ENCODE measurements around the gene PRUNE2.
"Not testable (repeated sequence)": the region's sequence is repeated elsewhere in the genome, so short reads cannot be mapped to it uniquely, and the experiment has no call there.

Gene PRUNE2

GRCh38 chr9:76858248-76858647, 47.7 kb downstream of the PRUNE2 start:
- not testable (repeated sequence) for DNase-seq

- no peak for DNase-seq
These were observed 49.9 kb downstream of the PRUNE2 start for GRCh38 chr9:76856016-76856415.

DNA sequence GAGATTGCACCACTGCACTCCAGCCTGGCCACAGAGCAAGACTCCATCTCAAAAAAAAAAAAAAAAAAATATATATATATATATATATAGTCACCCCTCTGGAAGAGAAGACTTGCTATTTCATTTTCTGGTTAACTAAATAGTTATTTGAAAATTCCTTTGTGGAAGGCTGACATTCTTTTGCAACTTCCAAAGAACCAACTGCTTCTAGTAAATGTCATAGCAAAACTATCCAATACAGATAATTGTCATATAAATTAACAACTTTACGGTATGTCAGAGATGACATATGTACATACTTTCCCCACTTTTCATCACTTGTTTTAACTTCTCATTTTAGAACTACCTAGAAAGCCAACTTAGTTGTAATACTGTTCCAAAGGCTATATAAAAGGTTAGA, 50.9 kb downstream of the PRUNE2 start:
- no peak for DNase-seq

DNA sequence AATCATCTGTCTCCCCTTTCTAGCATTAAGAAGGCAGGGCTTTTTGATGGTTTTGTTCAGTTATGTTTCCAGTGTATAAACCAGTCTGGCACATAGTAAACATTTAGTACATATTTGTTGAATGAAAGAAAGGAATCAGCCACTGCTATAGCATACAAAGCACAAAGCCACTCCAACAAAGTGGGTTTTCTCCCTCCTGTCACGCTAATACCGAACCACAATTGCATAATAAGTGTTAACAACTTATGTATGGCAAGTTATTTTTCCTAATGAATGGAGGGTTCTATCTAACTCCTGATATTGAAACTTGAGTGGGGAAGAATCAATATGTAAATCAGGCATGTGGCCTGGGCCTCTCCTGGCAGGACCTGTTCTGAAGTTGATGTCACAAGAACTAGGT, 53.9 kb downstream of the PRUNE2 start:
- DNase-seq, result no peak

GRCh38 chr9:76846297-76846696, 59.6 kb downstream of the PRUNE2 start:
- DNase-seq, result no peak

- no peak for DNase-seq
These were observed 60.7 kb downstream of the PRUNE2 start for GRCh38 chr9:76845254-76845653.

DNA sequence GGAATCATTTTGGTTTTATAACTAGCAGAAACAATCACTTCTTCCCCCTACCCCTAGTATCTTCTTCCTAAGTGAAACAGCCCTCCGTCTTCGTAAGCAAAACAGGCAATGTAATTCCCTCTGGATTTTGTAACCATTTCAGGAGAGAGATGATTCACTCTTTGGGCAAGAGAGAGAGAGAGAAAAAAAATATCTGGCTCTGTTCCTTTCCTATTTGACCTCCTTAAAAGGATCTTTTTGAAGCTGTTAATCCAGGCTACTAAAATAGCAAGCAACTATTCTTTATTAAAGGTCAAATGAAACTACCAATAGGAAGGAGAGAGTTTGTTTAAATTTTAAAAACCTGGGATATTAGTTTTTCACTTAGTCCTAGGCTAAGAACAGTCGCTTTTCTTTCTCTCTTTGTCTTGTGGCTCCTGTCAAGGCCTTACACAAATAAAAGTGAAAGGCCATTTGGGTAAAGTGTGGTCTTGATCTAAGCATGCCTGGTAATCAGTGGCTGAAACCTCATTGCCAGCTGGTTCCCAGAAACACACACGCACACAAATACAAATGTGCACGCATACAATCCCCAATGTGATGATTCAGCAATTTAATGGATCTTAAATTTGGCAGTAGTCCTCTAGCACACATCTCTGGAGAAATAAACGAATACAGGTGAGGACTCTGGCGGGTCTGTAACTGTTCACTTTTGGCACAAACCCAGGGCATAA, 70.2 kb downstream of the PRUNE2 start:
- no peak for DNase-seq

DNA sequence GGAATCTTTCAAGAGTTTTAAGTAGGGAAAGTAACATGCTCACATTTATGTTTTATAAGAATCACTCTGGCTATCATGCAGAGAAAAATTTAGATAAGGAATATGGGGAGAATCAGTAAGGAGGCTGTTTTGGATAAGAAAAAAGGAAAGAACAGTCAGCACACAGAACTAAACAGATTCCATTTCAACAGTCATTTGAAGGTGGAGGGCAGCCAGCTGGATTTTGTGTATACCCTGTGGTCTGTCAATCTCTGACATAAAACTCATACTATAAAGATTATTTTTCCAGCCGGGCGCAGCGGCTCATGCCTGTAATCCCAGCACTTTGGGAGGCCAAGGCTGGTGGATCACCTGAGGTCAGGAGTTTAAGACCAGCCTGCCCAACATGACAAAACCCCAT, 77.5 kb downstream of the PRUNE2 start:
- DNase-seq, result no peak

- DNase-seq, result no peak
These were observed 78.4 kb downstream of the PRUNE2 start for GRCh38 chr9:76827296-76828080.

- DNase-seq, result no peak
These were observed 85.5 kb downstream of the PRUNE2 start for GRCh38 chr9:76820431-76820830.

GRCh38 chr9:76818271-76818670, 87.6 kb downstream of the PRUNE2 start:
- DNase-seq, result peak; percentile 83 to 96

GRCh38 chr9:76817489-76817888, 88.4 kb downstream of the PRUNE2 start:
- peak in 1 of 2 experiments; percentile 60 for DNase-seq

DNA sequence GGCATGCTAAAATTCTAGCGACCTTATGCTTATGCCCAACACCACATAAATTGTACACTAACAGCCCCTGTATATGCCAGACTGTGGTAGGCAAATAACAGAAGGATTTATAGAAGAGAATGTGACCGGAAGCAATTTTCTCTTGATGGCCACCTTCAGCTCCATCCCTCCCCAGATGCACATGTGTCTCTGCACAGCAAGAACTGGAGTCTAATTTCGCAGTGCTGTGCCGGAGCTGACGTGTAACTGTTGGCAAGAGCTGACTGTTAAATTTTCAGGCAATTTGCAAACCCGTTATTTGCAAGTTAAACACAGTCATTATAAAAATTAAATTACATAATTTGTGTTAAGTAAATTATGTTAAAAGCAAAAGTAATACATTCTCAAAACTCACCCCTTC, 93.3 kb downstream of the PRUNE2 start:
- DNase-seq, result no peak

DNA sequence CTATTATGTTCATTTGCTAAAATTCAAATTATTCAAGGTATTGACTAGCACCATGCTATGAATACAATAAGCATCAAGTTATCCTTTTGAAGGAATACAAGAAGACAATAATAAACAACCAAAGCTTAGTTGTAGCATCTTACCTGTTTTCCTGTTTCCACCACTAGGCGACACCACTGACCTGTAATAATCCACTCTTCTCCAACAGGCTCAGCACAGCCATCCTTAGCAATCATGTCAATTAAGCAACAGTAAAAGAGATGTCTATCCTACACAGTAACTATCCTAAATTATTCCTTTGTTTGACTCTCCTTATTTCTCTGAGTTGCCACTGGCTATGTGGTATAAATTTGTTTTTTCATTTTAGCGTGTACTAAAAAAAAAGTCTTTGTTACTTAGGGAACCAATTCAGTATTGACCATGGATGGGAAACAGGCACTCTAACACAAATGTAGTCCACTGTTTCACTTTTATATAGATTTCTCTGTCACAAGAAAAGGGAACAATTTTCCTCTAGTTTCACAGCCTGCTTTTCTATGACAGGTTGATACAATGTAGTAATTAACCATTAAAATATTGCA, 95.4 kb downstream of the PRUNE2 start:
- DNase-seq, result peak; percentile 15 to 69

- no peak for DNase-seq
These were observed 97.3 kb downstream of the PRUNE2 start for GRCh38 chr9:76808636-76809035.

DNA sequence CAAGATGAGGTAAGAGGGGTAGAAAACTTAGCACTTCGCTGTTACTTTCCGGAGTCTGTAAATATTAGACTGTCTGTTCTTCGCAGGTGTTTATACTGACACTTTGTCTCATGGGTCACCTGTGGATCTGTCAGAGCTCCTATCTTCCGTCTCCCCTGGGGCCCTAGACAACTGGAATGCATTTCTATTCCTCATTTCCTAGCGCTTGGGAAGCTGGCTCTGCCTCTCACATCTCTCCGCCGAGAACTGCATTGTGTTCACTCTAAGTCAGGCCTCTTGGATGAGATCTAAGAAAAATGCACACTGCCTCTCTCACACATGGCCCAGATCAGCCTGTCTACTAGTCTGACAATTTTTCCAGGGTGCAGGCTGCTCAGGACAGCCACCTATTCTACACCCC, 102.2 kb downstream of the PRUNE2 start:
- DNase-seq, result no peak

- no peak for DNase-seq
These were observed 102.8 kb downstream of the PRUNE2 start for GRCh38 chr9:76803083-76803482.

DNA sequence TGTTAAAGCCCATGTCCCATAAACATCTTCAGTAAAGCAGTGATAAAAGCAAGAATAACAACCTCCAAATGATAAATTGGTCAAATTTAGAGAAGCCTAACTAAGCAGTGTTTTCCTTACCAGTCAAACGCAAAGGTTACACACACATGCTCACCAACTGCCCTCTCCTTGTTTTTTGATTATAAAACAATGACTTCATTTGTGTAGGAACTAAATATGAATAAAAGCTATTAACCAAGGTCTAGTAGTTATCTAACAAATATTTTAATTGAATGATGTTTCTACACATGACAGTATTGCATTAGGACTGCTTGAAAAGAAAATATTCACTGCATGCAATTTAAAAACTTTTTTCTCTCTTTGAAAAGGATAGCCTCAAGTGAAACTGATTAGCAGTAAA, 105.0 kb downstream of the PRUNE2 start:
- no peak for DNase-seq

GRCh38 chr9:76799473-76799872, 106.4 kb downstream of the PRUNE2 start:
- no peak for DNase-seq

DNA sequence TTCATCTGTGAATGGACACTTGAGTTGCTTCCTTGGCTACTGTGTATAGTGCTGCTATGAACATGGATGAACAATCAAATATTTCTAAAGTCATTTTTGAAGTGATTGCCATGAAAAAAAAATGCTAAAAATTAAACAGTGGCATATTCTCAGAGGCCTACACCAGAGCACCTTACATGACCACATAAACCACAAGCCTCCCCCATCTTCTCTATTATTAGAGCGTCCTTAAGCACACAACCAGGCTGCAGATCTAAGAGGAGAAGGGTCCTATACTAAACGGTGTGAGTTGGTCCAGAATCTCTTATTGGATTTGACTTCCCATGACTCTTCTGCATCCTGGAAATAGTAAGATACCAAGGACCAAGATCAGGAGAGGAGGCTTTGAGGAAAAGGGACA, 107.4 kb downstream of the PRUNE2 start:
- no peak for DNase-seq

GRCh38 chr9:76796296-76796695, 109.6 kb downstream of the PRUNE2 start:
- DNase-seq, result no peak

DNA sequence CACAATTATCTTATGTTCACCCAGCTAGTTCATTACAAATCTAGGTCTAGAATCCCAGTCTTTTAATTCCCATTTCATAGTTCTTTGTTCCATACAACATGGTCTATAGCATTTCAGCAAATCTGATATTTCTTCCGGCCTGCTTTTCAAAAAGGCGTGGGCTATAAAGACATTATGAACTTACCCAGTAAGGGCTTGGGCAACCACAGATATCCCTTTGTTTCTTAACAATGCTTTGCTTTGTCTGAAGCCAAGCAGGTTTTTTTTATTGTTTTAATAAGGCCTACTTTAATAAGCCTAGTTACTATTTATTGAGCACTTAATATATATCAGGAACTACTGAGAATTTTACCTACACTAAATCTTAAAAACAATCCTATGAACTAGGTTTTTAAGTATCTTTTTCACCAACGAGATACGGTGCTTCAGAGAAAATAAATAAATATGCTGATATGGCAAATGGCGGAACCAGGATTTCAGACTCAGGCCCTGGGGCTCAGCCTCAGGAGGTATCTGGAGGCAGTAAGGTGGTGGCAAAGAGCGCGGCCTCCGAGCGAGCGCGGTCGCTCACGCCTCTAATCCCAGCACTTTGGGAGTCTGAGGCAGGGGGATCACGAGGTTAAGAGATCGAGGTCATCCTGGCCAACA, 112.0 kb downstream of the PRUNE2 start:
- no peak for DNase-seq

DNA sequence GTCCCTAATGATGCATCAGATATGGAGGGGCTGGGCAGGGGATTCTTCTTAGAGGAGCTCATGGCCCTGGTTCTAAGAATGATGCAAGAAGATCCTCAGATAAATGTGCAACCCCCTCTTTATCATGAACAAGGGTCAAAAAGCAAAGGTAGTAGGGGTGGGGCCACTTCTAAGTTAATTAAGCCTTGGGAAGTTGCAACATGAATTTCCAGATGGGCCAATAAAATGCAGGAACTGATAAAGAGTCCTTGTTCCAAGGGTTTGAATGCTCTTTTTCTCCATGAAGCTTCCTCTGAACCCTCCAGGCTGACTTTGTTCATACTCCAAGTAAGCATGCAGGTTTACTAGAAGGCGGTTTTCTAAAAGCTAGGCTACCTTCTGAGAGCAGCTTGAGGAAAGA, 116.1 kb downstream of the PRUNE2 start:
- DNase-seq, result no peak

- DNase-seq, result no peak
These were observed 118.2 kb downstream of the PRUNE2 start for GRCh38 chr9:76787677-76788076.

Measured in SW 1271 (cell line).